Measurements from ENCODE around the gene RNF167.

Gene RNF167

DNA sequence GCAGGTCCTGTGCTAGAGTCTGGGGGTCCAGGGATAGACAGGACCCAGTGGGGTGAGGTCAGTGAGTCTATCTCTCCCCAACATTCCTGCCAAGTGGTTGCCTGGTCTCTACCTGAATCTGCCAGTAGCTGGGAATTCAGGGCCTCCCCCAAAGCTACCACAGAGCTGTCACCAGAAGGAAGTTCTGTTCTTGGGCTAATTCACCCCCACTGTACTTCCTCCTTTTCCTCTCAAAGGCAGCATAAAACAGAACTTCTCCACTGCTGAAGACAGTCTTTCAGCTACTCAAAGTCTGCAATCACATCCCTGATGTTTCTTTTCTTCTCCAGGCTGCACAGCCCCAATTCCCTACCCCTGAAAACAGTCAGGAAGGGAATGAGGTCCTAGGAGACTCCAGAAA lies 38.7 kb downstream of the RNF167 start:
- no peak for DNase-seq (ENCODE audit: low read depth)

DNA sequence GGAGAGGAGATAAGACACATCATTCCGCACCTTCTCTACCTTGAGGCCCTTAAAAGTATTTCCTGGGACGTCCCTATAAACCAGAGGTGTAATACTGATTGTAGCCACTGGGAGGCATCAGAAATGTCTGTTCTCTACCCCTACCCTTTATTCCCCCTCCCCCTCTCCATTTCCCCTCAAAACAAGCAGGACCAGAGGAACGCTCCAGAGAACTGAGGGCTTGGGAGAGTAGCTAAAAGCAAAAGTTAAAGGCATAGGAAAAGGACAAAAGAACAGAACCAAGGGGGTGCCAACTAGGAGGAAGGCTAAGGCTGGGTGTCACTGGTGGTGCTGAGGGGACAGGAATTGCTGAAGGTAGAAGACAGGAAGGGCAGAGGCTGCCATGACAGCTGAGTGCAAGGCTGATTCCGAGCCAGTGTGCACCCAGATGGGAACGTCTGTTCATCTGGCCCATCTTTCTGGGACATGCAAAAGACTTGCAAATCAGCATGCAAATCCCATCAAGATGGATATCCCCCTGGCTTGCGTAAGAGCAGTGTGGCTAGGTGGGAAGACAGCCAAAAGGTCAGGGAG lies 40.7 kb downstream of the RNF167 start:
- DNase-seq (ENCODE audit: low read depth) = no peak

DNA sequence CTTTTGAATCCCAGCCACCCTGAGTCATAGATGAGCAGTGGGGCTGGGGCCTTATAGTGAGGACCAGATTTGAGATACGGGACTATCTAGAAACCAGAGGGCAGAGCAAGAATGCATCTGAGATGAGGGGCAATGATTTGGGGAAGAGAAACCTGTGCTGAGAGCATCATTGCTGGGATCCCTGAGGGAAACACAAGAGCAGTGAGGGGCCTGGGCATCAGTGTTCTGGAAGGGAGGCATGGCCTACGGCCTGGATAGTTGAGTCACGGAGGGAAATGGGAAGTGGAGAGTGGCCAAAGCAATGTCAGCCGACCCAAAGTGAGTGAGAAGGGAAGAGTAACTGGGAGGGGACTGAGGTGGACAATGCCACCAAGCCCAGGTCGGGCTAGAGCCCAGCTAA lies 42.2 kb downstream of the RNF167 start:
- DNase-seq (ENCODE audit: low read depth) = no peak

DNA sequence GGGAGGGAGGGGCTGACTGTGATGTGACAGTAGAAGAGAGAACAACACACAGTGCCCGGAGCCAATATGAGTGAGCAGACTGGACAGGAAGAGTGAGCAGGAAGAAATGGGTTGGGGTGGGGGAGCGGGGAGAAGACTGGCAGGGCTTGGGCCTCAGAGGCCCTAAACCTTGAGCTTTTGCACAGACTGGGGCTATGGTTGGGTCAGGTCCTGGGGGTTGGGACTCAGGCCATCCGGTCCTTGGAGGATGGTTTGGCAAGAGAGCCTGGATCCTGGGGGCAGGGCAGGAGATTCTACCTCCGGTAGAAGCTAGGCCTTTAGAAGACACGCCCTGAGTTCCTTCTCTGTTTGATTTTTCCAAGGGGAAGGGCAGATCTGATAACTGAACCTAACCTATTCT lies 46.3 kb downstream of the RNF167 start:
- no peak for DNase-seq (ENCODE audit: low read depth)

DNA sequence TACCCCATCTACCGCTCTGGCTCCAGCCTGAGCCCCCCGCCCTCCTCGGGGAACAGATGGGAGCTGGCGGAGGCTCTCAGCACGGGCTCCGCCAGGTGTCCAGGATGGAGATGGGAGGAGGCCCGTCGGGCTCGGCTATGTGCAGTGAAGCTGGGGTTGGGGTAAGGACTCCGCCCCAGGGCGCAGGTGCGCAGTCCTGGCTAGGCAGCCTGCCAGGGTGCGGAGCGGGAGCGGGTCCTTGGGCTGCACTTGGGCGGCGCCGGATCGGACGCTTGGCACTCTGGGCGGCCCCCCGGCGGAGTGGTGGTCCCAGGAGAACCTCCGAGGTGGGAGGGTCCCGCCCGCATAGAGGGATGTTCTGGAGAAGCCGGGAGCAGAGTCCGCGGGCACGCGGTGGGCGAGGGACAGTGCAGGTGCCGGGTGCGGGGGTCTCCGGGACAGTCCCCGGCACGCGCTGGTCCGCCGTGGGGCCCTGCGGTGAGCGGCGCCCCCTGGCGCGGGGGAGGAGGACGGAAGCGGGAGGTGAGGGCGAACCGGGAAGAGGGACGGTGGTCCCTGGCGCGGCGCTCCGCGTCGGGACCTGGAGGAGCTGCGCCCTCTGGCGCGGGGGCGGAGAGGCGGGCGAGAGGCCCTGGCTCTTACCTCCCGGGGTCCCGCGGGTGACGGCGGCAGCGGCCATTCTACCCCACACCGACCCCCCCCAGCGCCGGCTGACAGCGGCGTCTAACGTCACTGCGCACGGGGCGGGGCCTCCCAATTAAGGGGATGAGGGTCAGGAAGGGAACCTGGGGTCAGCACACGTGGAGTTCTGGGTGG lies 47.1 kb downstream of the RNF167 start, which contains the start of gene CAMTA2:
Gene CAMTA2, minus strand, starts transcription at position 725 of the 816 bp plus-strand sequence. CDS start 1,453 bp downstream, outside the sequence.
- DNase-seq (ENCODE audit: low read depth) = peak; percentile 84

DNA sequence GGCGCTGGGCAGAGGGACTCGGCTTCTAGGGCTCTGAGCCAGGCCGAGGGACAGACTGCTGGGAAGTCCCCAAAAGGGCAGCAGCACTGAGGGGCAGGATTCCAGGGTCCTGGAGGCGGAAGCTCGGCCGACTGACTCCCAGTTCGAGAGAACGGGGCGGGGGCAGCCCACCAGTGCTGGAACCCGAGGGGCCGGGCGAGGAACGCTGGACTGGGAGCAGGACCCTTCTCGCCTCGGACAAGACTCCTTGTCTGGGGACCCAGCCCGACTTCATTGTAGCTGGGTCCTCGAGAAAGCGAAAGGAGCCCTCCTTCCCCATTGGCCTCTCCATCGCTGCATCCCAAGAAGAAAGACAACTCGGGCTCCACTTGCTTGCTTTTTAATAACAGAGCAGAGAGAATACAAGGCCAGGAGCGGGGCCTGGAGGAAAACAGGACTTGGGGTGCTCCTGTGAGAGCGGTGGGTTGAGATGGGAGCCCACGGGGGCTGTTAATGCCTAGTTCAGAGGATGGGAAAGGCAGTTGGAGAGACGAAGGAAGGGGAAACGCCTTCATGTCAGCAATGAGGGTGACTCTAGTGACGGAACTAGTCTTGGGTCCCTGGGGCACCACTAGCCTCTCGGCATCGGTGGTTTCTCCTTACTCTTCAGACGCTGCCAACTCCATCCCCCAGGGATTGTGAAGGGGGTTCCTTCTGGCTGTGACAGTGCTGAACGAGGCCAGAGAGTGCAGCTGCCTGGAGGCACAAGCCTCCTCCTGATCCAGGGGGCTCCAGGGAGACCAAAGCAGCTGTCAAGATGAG lies 47.9 kb downstream of the RNF167 start:
- DNase-seq (ENCODE audit: low read depth) = no peak

DNA sequence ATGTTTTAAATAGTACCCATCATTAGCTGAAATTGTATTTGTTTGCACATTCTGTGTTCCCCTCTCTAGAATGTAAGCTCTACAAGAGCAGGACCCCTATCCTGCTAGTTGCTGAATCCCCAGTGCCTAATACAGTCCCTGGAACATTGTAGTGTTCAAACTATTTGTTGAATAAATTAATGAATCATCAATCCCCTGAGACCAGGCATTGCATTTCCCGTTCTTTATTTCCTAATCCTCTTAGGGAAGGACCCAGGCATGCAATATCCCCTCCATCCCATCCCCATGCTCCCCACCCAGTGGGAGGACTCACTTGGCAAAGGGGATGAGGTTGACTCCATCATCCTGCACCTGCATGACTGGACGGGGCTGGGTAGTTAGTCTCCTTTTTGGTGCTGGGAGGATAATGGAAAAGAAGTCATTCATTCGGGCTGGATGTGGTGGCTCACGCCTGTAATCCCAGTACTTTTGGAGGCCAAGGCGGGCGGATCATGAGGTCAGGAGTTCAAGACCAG lies 54.1 kb downstream of the RNF167 start:
- DNase-seq (ENCODE audit: low read depth) = no peak

Measured in T follicular helper cell (primary cell).